HL-60 (cell line): Measurements from ENCODE around the gene ETF1.

Source experiments
- DNase-seq, 2 experiments: peaks; one replicate each; pipeline ENCODE4 v3.0.0-alpha.2; 2010 to 2020; ENCODE audit warnings: low read depth in 1 of 2, low spot score in 1 of 2
- H3K27ac ChIP-seq: fragments of 250-450 bp; sonication (Bioruptor Pico); replicated peaks from 2 replicates; pipeline ENCODE4 v1.5.1; 2020; ENCODE audit warnings: mild to moderate bottlenecking, moderate library complexity
- H3K27me3 ChIP-seq: fragments of 250-450 bp; sonication (Bioruptor Pico); 2 replicates; pipeline ENCODE4 v1.5.1; 2021; ENCODE audit warnings: mild to moderate bottlenecking, moderate library complexity; ENCODE audit not compliant: insufficient read depth, poor library complexity, severe bottlenecking
- H3K4me3 ChIP-seq: replicated peaks from 2 replicates; pipeline ENCODE4 v1.5.1; 2011; ENCODE audit warnings: mild to moderate bottlenecking, control low read depth, low read length; ENCODE audit not compliant: insufficient read depth
- CTCF ChIP-seq: IDR thresholded peaks from one replicate; pipeline ENCODE4 v1.5.1; 2011; ENCODE audit warnings: low read length, control low read depth, inconsistent platforms; ENCODE audit not compliant: insufficient read depth
- GABPA ChIP-seq: IDR thresholded peaks from 2 replicates; pipeline ENCODE4 v1.6.1; 2012; ENCODE audit warnings: low read depth
- POLR2AphosphoS5 ChIP-seq: IDR thresholded peaks from 2 replicates; pipeline ENCODE4 v1.6.1; 2012; ENCODE audit warnings: low read depth
- REST ChIP-seq: IDR thresholded peaks from 2 replicates; pipeline ENCODE4 v1.6.1; 2012; ENCODE audit warnings: low read depth; ENCODE audit not compliant: insufficient replicate concordance
- SPI1 ChIP-seq: IDR thresholded peaks from 2 replicates; pipeline ENCODE4 v1.6.1; 2012; ENCODE audit warnings: low read depth, mild to moderate bottlenecking, borderline replicate concordance

ETF1 gene

GRCh38 chr5:138460032-138460693, 82.9 kb downstream of the ETF1 start:
- Histone ChIP-seq H3K4me3 (no peak overlapping the region), H3K27me3 (no peaks in the 10 kb centered on the region), H3K27ac (no peak overlapping the region)
- TF ChIP-seq POLR2AphosphoS5 (no peak), SPI1 (no peak), CTCF (no peak), REST (no peak), GABPA (no peak)
- no peak for DNase-seq

GRCh38 chr5:138459311-138459933, 83.6 kb downstream of the ETF1 start:
- no peak for TF ChIP-seq SPI1
- no peak for TF ChIP-seq REST
- no peak for TF ChIP-seq CTCF
- no peak; the same call in 1 of the 2 replicates for TF ChIP-seq POLR2AphosphoS5
- TF ChIP-seq GABPA: no peak
- DNase-seq: peak in 1 of 2 experiments; percentile 44
- Histone ChIP-seq H3K27ac (no peak overlapping the region), H3K4me3 (no peak overlapping the region), H3K27me3 (no peaks in the 10 kb centered on the region)

GRCh38 chr5:138458856-138459255, 84.2 kb downstream of the ETF1 start:
- Histone ChIP-seq H3K4me3 (no peak overlapping the region), H3K27ac (no peak overlapping the region), H3K27me3 (no peaks in the 10 kb centered on the region)
- no peak for TF ChIP-seq CTCF
- no peak for TF ChIP-seq SPI1
- no peak for TF ChIP-seq POLR2AphosphoS5
- no peak for TF ChIP-seq REST
- no peak for TF ChIP-seq GABPA
- no peak for DNase-seq
